GM12878 (cell line): ENCODE measurements around the gene KNTC1. TPM values are rescaled to one million over a fixed set of nuclear protein-coding genes. Genes with fewer than 3 reads are reported as not detected.

Experiments
- ATAC-seq: fragments of 200-7000 bp; cut with Tn5 transposase; 3 replicates; pipeline ENCODE4 v1.9.1; 2020; ENCODE audit warnings: mild to moderate bottlenecking, moderate library complexity
- BruUV-seq: library from RNA; stranded (reverse); fragments of 400-500 nt; replicated peaks from 2 replicates; lab custom pipeline; 2021; lab: Mats Ljungman, UMichigan
- CTCF ChIA-PET: fragments of 300-600 bp; sonication (Branson Sonifier 250); formaldehyde crosslinking; extraction: SDS; loops from one replicate; lab custom pipeline; 2021; ENCODE audit warnings: inconsistent platforms; lab: Yijun Ruan, JAX
- POLR2A ChIA-PET: fragments of 350-600 bp; formaldehyde crosslinking; extraction: SDS; loops from one replicate; lab custom pipeline; 2021; ENCODE audit warnings: inconsistent platforms; lab: Charles Lee
- RAD21 ChIA-PET: fragments of 300-600 bp; sonication (Branson Sonifier 250); formaldehyde crosslinking; loops from one replicate; lab custom pipeline; 2023; ENCODE audit warnings: antibody characterized with exemption; ENCODE audit not compliant: unreplicated experiment; lab: Charles Lee
- SMC1A ChIA-PET: fragments of 300-600 bp; sonication (Branson Sonifier 250); formaldehyde crosslinking; loops from one replicate; lab custom pipeline; 2023; ENCODE audit not compliant: unreplicated experiment, uncharacterized antibody; lab: Charles Lee
- DNase-seq: peaks from one replicate; pipeline ENCODE4 v3.0.0-alpha.2; 2011; ENCODE audit warnings: low read depth, low spot score
- FAIRE-seq: peaks from 3 replicates; lab custom pipeline; 2011; peaks lifted over from hg19 to GRCh38; lab: Jason Lieb, UNC
- H2AFZ ChIP-seq: 2 replicates; pipeline ENCODE4 v1.6.0; 2011; ENCODE audit warnings: low read depth, low read length, control low read depth; ENCODE audit not compliant: control insufficient read depth
- H3K27ac ChIP-seq: 2 replicates; pipeline ENCODE4 v1.5.1; 2011; ENCODE audit warnings: control low read depth; ENCODE audit not compliant: control insufficient read depth, insufficient read depth
- H3K27me3 ChIP-seq, 2 experiments: replicated peaks in 1 of 2; 2 replicates each; pipeline versions ENCODE4 v1.6.0 to v1.6.1; 2011; ENCODE audit warnings: low read length in 1 of 2; ENCODE audit not compliant: control insufficient read depth in 2 of 2, insufficient read depth in 2 of 2
- H3K36me3 ChIP-seq, 2 experiments: 2 replicates each; pipeline ENCODE4 v1.5.1; 2011; ENCODE audit warnings: low read length in 1 of 2; ENCODE audit not compliant: control insufficient read depth in 2 of 2, insufficient read depth in 2 of 2
- H3K4me1 ChIP-seq: 2 replicates; pipeline ENCODE4 v1.6.1; 2011; ENCODE audit warnings: mild to moderate bottlenecking, low read length, moderate library complexity, mixed read lengths; ENCODE audit not compliant: control insufficient read depth, insufficient read depth
- H3K4me2 ChIP-seq: 2 replicates; pipeline ENCODE4 v1.6.0; 2011; ENCODE audit warnings: control low read depth; ENCODE audit not compliant: control insufficient read depth, insufficient read depth
- H3K4me3 ChIP-seq: fragments of 200-600 bp; sonication (generic); 2 replicates; pipeline ENCODE4 v1.5.1; 2016
- H3K79me2 ChIP-seq: 2 replicates; pipeline ENCODE4 v1.6.0; 2011; ENCODE audit warnings: low read length; ENCODE audit not compliant: control insufficient read depth, insufficient read depth
- H3K9ac ChIP-seq: 2 replicates; pipeline ENCODE4 v1.8.0; 2011; ENCODE audit warnings: low read length, control low read depth, mixed read lengths; ENCODE audit not compliant: control insufficient read depth, insufficient read depth
- H3K9me3 ChIP-seq: replicated peaks from 3 replicates; pipeline ENCODE4 v1.5.1; 2011; ENCODE audit warnings: mild to moderate bottlenecking, low read length; ENCODE audit not compliant: control insufficient read depth, insufficient read depth
- H4K20me1 ChIP-seq: 2 replicates; pipeline ENCODE4 v1.6.0; 2011; ENCODE audit not compliant: control insufficient read depth, insufficient read depth
- CHD2 ChIP-seq: IDR thresholded peaks from 2 replicates; pipeline ENCODE4 v1.6.1; 2011; ENCODE audit warnings: low read depth, low read length, improper control_type of control experiment, borderline replicate concordance
- HCFC1 ChIP-seq: fragments of 150-350 bp; IDR thresholded peaks from 2 replicates; pipeline ENCODE4 v1.6.1; 2014; ENCODE audit warnings: low read length
- IKZF1 ChIP-seq: fragments of 450-650 bp; conservative IDR thresholded peaks from 2 replicates; pipeline ENCODE4 v1.6.1; 2017; ENCODE audit warnings: antibody characterized with exemption, mild to moderate bottlenecking
- JUND ChIP-seq: IDR thresholded peaks from 2 replicates; pipeline ENCODE4 v1.6.1; 2012; ENCODE audit warnings: low read depth, mild to moderate bottlenecking, low read length, improper control_type of control experiment, moderate library complexity
- KLF5 ChIP-seq: fragments of 450-650 bp; IDR thresholded peaks from 2 replicates; pipeline ENCODE4 v1.6.1; 2014; ENCODE audit warnings: mild to moderate bottlenecking; ENCODE audit not compliant: partially characterized antibody
- MEF2A ChIP-seq: IDR thresholded peaks from 2 replicates; pipeline ENCODE4 v1.6.1; 2011; ENCODE audit warnings: low read depth, mild to moderate bottlenecking, low read length, moderate library complexity; ENCODE audit not compliant: insufficient read depth
- NFYA ChIP-seq: IDR thresholded peaks from 2 replicates; pipeline ENCODE4 v1.6.1; 2011; ENCODE audit warnings: low read depth, mild to moderate bottlenecking, low read length, improper control_type of control experiment, borderline replicate concordance
- NRF1 ChIP-seq: conservative IDR thresholded peaks from 2 replicates; pipeline ENCODE4 v1.6.1; 2011; ENCODE audit warnings: mild to moderate bottlenecking, low read depth, low read length, improper control_type of control experiment
- PAX5 ChIP-seq: IDR thresholded peaks from 2 replicates; pipeline ENCODE4 v1.6.1; 2011; ENCODE audit warnings: low read depth, low read length, borderline replicate concordance
- POLR2AphosphoS2 ChIP-seq: IDR thresholded peaks from 2 replicates; pipeline ENCODE4 v1.6.1; 2011; ENCODE audit warnings: low read depth, mild to moderate bottlenecking, low read length, improper control_type of control experiment, moderate library complexity
- POU2F2 ChIP-seq: IDR thresholded peaks from 3 replicates; pipeline ENCODE4 v1.6.1; 2011; ENCODE audit warnings: low read depth, mild to moderate bottlenecking, low read length, borderline replicate concordance
- PRDM15 ChIP-seq: fragments of 450-650 bp; formaldehyde crosslinking; IDR thresholded peaks from 2 replicates; pipeline ENCODE4 v1.4.0; 2020; ENCODE audit warnings: mild to moderate bottlenecking, moderate library complexity
- RBBP5 ChIP-seq: fragments of 200-600 bp; sonication (generic); conservative IDR thresholded peaks from 2 replicates; pipeline ENCODE4 v1.6.1; 2016
- STAT3 ChIP-seq: IDR thresholded peaks from 2 replicates; pipeline ENCODE4 v1.6.1; 2011; ENCODE audit warnings: low read depth, low read length, improper control_type of control experiment
- SUPT20H ChIP-seq: IDR thresholded peaks from 2 replicates; pipeline ENCODE4 v1.6.1; 2011; ENCODE audit warnings: low read depth, mild to moderate bottlenecking, low read length, moderate library complexity, borderline replicate concordance; ENCODE audit not compliant: control insufficient read depth
- USF2 ChIP-seq: IDR thresholded peaks from 2 replicates; pipeline ENCODE4 v1.6.1; 2011; ENCODE audit warnings: low read depth, low read length, improper control_type of control experiment, borderline replicate concordance
- ZNF24 ChIP-seq: fragments of 450-650 bp; IDR thresholded peaks from 2 replicates; pipeline ENCODE4 v1.6.1; 2017; ENCODE audit warnings: antibody characterized with exemption, mild to moderate bottlenecking
- WGBS: methylation state at CpG from one replicate; pipeline ENCODE4 v1.1.6; 2016; ENCODE audit warnings: low lambda C conversion rate; ENCODE audit not compliant: insufficient replicate concordance, insufficient coverage; ENCODE audit errors: missing lambda C conversion rate; 5-methylcytosine and 5-hydroxymethylcytosine counted together
- in situ Hi-C: fragments of 300-500 bp; cut with MboI; formaldehyde crosslinking; loops from 9 replicates; pipeline ENCODE4 v1.14.3; 2018; ENCODE audit warnings: mixed read lengths
- intact Hi-C: fragments of 100-400 bp; cut with micrococcal nuclease; formaldehyde crosslinking; loops from one replicate; pipeline ENCODE4 v1.14.2; 2022; ENCODE audit not compliant: unreplicated experiment
- polyA plus RNA-seq, 11 experiments: library from polyadenylated mRNA; depleted of rRNA in 4 of 11; unstranded in 6 of 11; stranded (reverse) in 5 of 11; fragments of >200 nt; fragmentation: Nextera tagmentation in 4 of 11; fragmentation: Illumina TruSeq in 1 of 11; extraction: Ambion mirVana in 4 of 11; extraction: Trizol in 1 of 11; gene quantifications; 1 replicate in 1 of 11; 2 replicates in 10 of 11; pipeline versions ENCODE4 v1.2.1 to v1.2.3, GENCODE V29; 2011 to 2016; ENCODE audit warnings: inconsistent platforms in 2 of 11, missing spikeins in 2 of 11, low read depth in 1 of 11
- total RNA-seq, 4 experiments: library from RNA; depleted of rRNA in 3 of 4; stranded (reverse); fragments of >200 nt in 3 of 4; fragmentation: Illumina TruSeq in 1 of 4; extraction: Trizol in 1 of 4; gene quantifications; 2 replicates each; pipeline versions ENCODE4 v1.2.1 to v1.2.3, GENCODE V29; 2013 to 2021
- TF ChIP-seq, protein P1 (sequence below): IDR thresholded peaks from 2 replicates; pipeline ENCODE4 v1.6.1; 2011; ENCODE audit warnings: borderline replicate concordance, low read depth, mild to moderate bottlenecking, moderate library complexity, mixed read lengths, low read length; ENCODE audit not compliant: insufficient read depth; ENCODE audit errors: extremely low read length

KNTC1 gene
- total and polyA plus RNA-seq, 10 of the 15 experiments (the other 5 are each of a cell fraction or from before 2014, with no cell fraction given): 37.2 to 118 (median 76.3) TPM

DNA sequence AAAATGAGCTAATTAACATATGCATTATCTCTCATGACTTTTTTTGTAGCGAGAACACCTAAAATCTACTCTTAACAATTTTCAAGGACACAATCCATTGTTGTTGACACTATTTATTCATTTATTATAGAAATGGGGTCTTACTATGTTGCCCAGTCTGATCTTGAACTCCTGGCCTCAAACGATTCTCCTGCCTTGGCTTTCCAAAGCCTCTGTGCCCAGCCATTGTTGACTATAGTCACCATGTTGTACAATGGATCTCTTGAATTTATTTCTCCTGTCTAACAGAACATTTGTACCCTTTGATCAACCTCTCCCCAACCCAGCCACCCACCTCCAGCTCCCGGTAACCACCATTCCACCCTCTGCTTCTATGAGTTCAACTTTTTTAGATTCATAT, 134.9 kb downstream of the KNTC1 start:
- H3K36me3 ChIP-seq: no peaks in the 10 kb centered on the region
- DNase-seq: no peak
- H3K4me2 ChIP-seq: no peak overlapping the region
- no peak overlapping the region for H2AFZ ChIP-seq
- H3K9me3 ChIP-seq: no peaks in the 10 kb centered on the region
- TF ChIP-seq CHD2 (no peak), RBBP5 (no peak), POLR2AphosphoS2 (no peak), KLF5 (no peak), ZNF24 (no peak), PRDM15 (CRISPR knock-in tag) (no peak), NRF1 (no peak), IKZF1 (no peak), POU2F2 (no peak), PAX5 (no peak), MEF2A (no peak), NFYA (no peak), SUPT20H (no peak), JUND (no peak), HCFC1 (no peak), USF2 (no peak), STAT3 (no peak)
- TF ChIP-seq, protein P1, sequence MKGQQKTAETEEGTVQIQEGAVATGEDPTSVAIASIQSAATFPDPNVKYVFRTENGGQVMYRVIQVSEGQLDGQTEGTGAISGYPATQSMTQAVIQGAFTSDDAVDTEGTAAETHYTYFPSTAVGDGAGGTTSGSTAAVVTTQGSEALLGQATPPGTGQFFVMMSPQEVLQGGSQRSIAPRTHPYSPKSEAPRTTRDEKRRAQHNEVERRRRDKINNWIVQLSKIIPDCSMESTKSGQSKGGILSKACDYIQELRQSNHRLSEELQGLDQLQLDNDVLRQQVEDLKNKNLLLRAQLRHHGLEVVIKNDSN: no peak
- no peak for FAIRE-seq
- ChIA-PET RAD21 (no interaction called here), CTCF (no interaction called here), POLR2A (no interaction called here), SMC1A (no interaction called here)
- H3K79me2 ChIP-seq: no peaks in the 10 kb centered on the region
- H4K20me1 ChIP-seq: no peaks in the 10 kb centered on the region
- intact Hi-C loops (no loop called here), in situ Hi-C loops (no loop called here)
- no peak overlapping the region for H3K4me3 ChIP-seq
- no peaks in the 10 kb centered on the region for H3K27me3 ChIP-seq
- ATAC-seq: no peak
- BruUV-seq: no TSS peak
- 61% methylated on average over 3 of the region's 3 CpGs for WGBS
- no peak overlapping the region for H3K9ac ChIP-seq
- no peak overlapping the region for H3K27ac ChIP-seq
- no peaks in the 10 kb centered on the region for H3K4me1 ChIP-seq
